GM23338 (cell line): ENCODE data around the gene TPT1. TPM values are rescaled to one million over a fixed set of nuclear protein-coding genes. Genes with fewer than 3 reads are reported as not detected.

ENCODE experiments used
- ATAC-seq: fragments of 200-7000 bp; cut with Tn5 transposase; 3 replicates; pipeline ENCODE4 v1.9.1; 2020
- DNase-seq: peaks from one replicate; pipeline ENCODE4 v3.0.0-alpha.2; 2015; ENCODE audit warnings: low spot score
- H2AFZ ChIP-seq: fragments of 200-600 bp; sonication (generic); 2 replicates; pipeline ENCODE4 v1.8.0; 2016; ENCODE audit warnings: antibody characterized with exemption, mild to moderate bottlenecking, moderate library complexity
- H3F3A ChIP-seq: fragments of 200-600 bp; sonication (generic); replicated peaks from 2 replicates; pipeline ENCODE4 v1.8.0; 2017; ENCODE audit warnings: antibody characterized with exemption, mixed run types, low read depth
- H3K27ac ChIP-seq: fragments of 200-600 bp; sonication (generic); 2 replicates; pipeline ENCODE4 v1.6.1; 2016; ENCODE audit warnings: low read depth
- H3K27me3 ChIP-seq: fragments of 200-600 bp; sonication (generic); 2 replicates; pipeline ENCODE4 v1.8.0; 2016; ENCODE audit warnings: mild to moderate bottlenecking, mixed run types, moderate library complexity; ENCODE audit not compliant: insufficient read depth
- H3K36me3 ChIP-seq: fragments of 200-600 bp; sonication (generic); 2 replicates; pipeline ENCODE4 v1.8.0; 2016; ENCODE audit warnings: mild to moderate bottlenecking; ENCODE audit not compliant: insufficient read depth
- H3K4me1 ChIP-seq: fragments of 200-600 bp; sonication (generic); 2 replicates; pipeline ENCODE4 v1.8.0; 2016; ENCODE audit warnings: mild to moderate bottlenecking, moderate library complexity; ENCODE audit not compliant: insufficient read depth
- H3K4me2 ChIP-seq: fragments of 200-600 bp; sonication (generic); 2 replicates; pipeline ENCODE4 v1.7.1; 2017; ENCODE audit warnings: mixed run types
- H3K4me3 ChIP-seq: fragments of 200-600 bp; sonication (generic); 2 replicates; pipeline ENCODE4 v1.6.1; 2016; ENCODE audit warnings: mixed run types
- H3K79me2 ChIP-seq: fragments of 200-600 bp; sonication (generic); replicated peaks from 2 replicates; pipeline ENCODE4 v1.8.0; 2017; ENCODE audit warnings: mild to moderate bottlenecking; ENCODE audit not compliant: insufficient read depth
- H3K9me2 ChIP-seq: fragments of 200-600 bp; sonication (generic); 2 replicates; pipeline ENCODE4 v1.8.0; 2017; ENCODE audit not compliant: insufficient read depth
- H4K20me1 ChIP-seq: fragments of 200-600 bp; sonication (generic); replicated peaks from 2 replicates; pipeline ENCODE4 v1.8.0; 2017; ENCODE audit warnings: mild to moderate bottlenecking; ENCODE audit not compliant: insufficient read depth
- H3K27ac Mint-ChIP-seq: 2 replicates; pipeline ENCODE4 v1.8.0; 2020; ENCODE audit warnings: inconsistent platforms, mild to moderate bottlenecking, moderate library complexity, mixed read lengths
- H3K27me3 Mint-ChIP-seq: 3 replicates; pipeline ENCODE4 v1.8.0; 2022; ENCODE audit warnings: low read depth, mild to moderate bottlenecking, moderate library complexity, mixed read lengths, inconsistent platforms; ENCODE audit not compliant: insufficient read depth, poor library complexity
- H3K36me3 Mint-ChIP-seq: 3 replicates; pipeline ENCODE4 v1.8.0; 2021; ENCODE audit warnings: low read depth, mild to moderate bottlenecking, inconsistent platforms, moderate library complexity, mixed read lengths
- H3K4me1 Mint-ChIP-seq: 3 replicates; pipeline ENCODE4 v1.8.0; 2020; ENCODE audit warnings: mild to moderate bottlenecking, inconsistent platforms, mixed read lengths
- H3K4me3 Mint-ChIP-seq: 3 replicates; pipeline ENCODE4 v1.8.0; 2021; ENCODE audit warnings: moderate library complexity, mild to moderate bottlenecking, inconsistent platforms, mixed read lengths
- H3K9me3 Mint-ChIP-seq: 3 replicates; pipeline ENCODE4 v1.8.0; 2020; ENCODE audit warnings: moderate library complexity, mild to moderate bottlenecking, inconsistent platforms, mixed read lengths
- CREB1 ChIP-seq: fragments of 250-450 bp; sonication (Bioruptor Pico); IDR thresholded peaks from 2 replicates; pipeline ENCODE4 v1.5.0; 2020; ENCODE audit warnings: low read depth, mild to moderate bottlenecking, moderate library complexity
- CTCF ChIP-seq, 2 experiments: fragments of 200-600 bp in 1 of 2; sonication (generic) in 1 of 2; conservative IDR thresholded peaks; 2 replicates each; pipeline versions ENCODE4 v1.5.1 to v1.6.1; 2016 to 2017; ENCODE audit warnings: antibody characterized with exemption in 2 of 2, low read depth in 2 of 2, mild to moderate bottlenecking in 2 of 2, moderate library complexity in 1 of 2
- EZH2 ChIP-seq: fragments of 200-600 bp; sonication (generic); IDR thresholded peaks from one replicate; pipeline ENCODE4 v1.8.0; 2017; ENCODE audit warnings: antibody characterized with exemption, mild to moderate bottlenecking, low read depth; ENCODE audit not compliant: unreplicated experiment
- EZH2phosphoT487 ChIP-seq: fragments of 200-600 bp; sonication (generic); IDR thresholded peaks from one replicate; pipeline ENCODE4 v1.8.1; 2018; ENCODE audit warnings: antibody characterized with exemption; ENCODE audit not compliant: unreplicated experiment
- JUNB ChIP-seq: IDR thresholded peaks from one replicate; pipeline ENCODE4 v1.6.1; 2016; ENCODE audit warnings: antibody characterized with exemption; ENCODE audit not compliant: unreplicated experiment
- NANOG ChIP-seq: IDR thresholded peaks from 2 replicates; pipeline ENCODE4 v1.6.1; 2016; ENCODE audit warnings: antibody characterized with exemption, borderline replicate concordance
- POLR2AphosphoS5 ChIP-seq: IDR thresholded peaks from 2 replicates; pipeline ENCODE4 v1.6.1; 2016; ENCODE audit warnings: antibody characterized with exemption, low read depth
- REST ChIP-seq: IDR thresholded peaks from one replicate; pipeline ENCODE4 v1.6.1; 2018; ENCODE audit warnings: antibody characterized with exemption; ENCODE audit not compliant: unreplicated experiment
- STAT1 ChIP-seq: IDR thresholded peaks from one replicate; pipeline ENCODE4 v1.6.1; 2016; ENCODE audit warnings: antibody characterized with exemption; ENCODE audit not compliant: unreplicated experiment
- ZNF114 ChIP-seq: fragments of 250-450 bp; sonication (Bioruptor Pico); IDR thresholded peaks from 2 replicates; pipeline ENCODE4 v1.5.0; 2020; ENCODE audit warnings: mild to moderate bottlenecking, moderate library complexity
- ZNF331 ChIP-seq: fragments of 250-450 bp; sonication (Bioruptor Pico); IDR thresholded peaks from 2 replicates; pipeline ENCODE4 v1.5.0; 2020; ENCODE audit warnings: low read depth, mild to moderate bottlenecking, moderate library complexity
- ZNF462 ChIP-seq: fragments of 250-450 bp; sonication (Bioruptor Pico); IDR thresholded peaks from 2 replicates; pipeline ENCODE4 v1.5.0; 2020; ENCODE audit warnings: mild to moderate bottlenecking, moderate library complexity
- polyA plus RNA-seq: library from polyadenylated mRNA; unstranded; fragments of >200 nt; fragmentation: Nextera tagmentation; extraction: Ambion mirVana; gene quantifications from 2 replicates; pipeline ENCODE4 v1.2.1, GENCODE V29; 2016
- total RNA-seq: library from RNA; depleted of rRNA; stranded (reverse); fragments of >200 nt; shearing (Covaris generic); gene quantifications from 2 replicates; pipeline ENCODE4 v1.2.3, GENCODE V29; 2014
- TF ChIP-seq, protein P1 (sequence below): IDR thresholded peaks from 2 replicates; pipeline ENCODE4 v1.6.1; 2016; ENCODE audit warnings: antibody characterized with exemption

The TPT1 gene
- total and polyA plus RNA-seq, 2 experiments from 2014 or later, result 1,385 to 2,519 TPM

DNA sequence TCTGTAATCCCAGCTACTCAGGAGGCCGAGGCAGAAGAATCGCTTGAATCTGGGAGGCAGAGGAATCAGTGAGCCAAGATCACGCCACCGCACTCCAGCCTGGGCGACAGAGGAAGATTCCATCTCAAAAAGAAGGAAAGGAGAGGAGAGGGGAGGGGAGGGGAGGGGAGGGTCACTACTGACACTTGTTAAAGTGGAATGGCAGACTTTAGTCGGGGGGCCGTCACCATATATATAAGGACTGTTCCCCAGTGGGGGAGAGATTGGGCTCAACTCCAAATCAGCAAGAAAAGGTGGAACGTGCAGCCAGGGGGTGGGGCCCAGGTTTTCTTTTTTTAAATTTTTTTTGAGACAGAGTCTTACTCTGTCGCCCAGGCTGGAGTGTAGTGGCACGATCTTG, 26.2 kb downstream of the TPT1 start:
- Mint-ChIP-seq H3K9me3 (no peaks in the 10 kb centered on the region; the same call in 2 of the 3 replicates), H3K27me3 (peaks cover 13% of the 10 kb centered on the region), H3K4me3 (no peak overlapping the region), H3K27ac (no peak overlapping the region), H3K36me3 (no peaks in the 10 kb centered on the region), H3K4me1 (peaks cover 16% of the 10 kb centered on the region)
- Histone ChIP-seq H3K27me3 (no peaks in the 10 kb centered on the region), H3K4me1 (peaks cover 8% of the 10 kb centered on the region), H3F3A (no peaks in the 10 kb centered on the region), H3K36me3 (no peaks in the 10 kb centered on the region), H3K4me3 (no peak overlapping the region), H3K9me2 (no peaks in the 10 kb centered on the region), H3K27ac (no peak overlapping the region), H3K79me2 (no peaks in the 10 kb centered on the region), H2AFZ (no peak overlapping the region), H4K20me1 (no peaks in the 10 kb centered on the region), H3K4me2 (no peak overlapping the region)
- DNase-seq (no peak), ATAC-seq (no peak)
- TF ChIP-seq ZNF331 (CRISPR knock-in tag) (no peak), EZH2 (no peak), ZNF114 (CRISPR knock-in tag) (no peak), STAT1 (no peak), JUNB (no peak), CREB1 (CRISPR knock-in tag) (no peak), EZH2phosphoT487 (no peak), ZNF462 (CRISPR knock-in tag) (no peak), POLR2AphosphoS5 (no peak), REST (no peak), NANOG (no peak), CTCF (conservative IDR thresholded peaks at IDR 0.05; ENCODE audit: low read depth in 2 of 2) (no peak)
- TF ChIP-seq, protein P1, sequence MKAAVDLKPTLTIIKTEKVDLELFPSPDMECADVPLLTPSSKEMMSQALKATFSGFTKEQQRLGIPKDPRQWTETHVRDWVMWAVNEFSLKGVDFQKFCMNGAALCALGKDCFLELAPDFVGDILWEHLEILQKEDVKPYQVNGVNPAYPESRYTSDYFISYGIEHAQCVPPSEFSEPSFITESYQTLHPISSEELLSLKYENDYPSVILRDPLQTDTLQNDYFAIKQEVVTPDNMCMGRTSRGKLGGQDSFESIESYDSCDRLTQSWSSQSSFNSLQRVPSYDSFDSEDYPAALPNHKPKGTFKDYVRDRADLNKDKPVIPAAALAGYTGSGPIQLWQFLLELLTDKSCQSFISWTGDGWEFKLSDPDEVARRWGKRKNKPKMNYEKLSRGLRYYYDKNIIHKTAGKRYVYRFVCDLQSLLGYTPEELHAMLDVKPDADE, result no peak
